Bone marrow (tissue), 2 donors: ENCODE results near the gene GRPEL1.
A peak's percentile ranks its signal among the peaks of the same experiment; 100 is the strongest.
"Not testable (repeated sequence)": the region's sequence is repeated elsewhere in the genome, so short reads cannot be mapped to it uniquely, and the experiment has no call there.

Experiments
- DNase-seq, 2 donors: peaks; one replicate each; lab custom pipeline; 2025; lab: John Stamatoyannopoulos, UW

Gene GRPEL1

DNA sequence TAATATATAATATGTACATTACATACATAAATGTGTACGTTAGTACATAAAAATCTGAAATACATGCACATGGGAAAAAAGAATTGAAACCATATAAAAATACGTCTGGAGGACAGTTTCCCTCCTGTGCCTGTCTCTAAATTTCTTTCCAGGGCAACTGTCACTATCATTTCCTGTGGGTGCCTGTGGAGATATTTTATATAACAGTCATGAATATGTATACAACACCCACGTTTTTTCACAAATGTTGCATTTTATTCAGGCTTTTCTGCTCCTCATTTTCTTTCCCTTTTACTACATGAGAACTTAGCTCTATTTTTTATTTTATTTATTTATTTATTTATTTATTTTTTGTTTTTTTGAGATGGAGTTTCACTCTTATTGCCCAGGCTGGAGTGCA lies 24.2 kb upstream of the GRPEL1 start:
- DNase-seq = no peak

DNA sequence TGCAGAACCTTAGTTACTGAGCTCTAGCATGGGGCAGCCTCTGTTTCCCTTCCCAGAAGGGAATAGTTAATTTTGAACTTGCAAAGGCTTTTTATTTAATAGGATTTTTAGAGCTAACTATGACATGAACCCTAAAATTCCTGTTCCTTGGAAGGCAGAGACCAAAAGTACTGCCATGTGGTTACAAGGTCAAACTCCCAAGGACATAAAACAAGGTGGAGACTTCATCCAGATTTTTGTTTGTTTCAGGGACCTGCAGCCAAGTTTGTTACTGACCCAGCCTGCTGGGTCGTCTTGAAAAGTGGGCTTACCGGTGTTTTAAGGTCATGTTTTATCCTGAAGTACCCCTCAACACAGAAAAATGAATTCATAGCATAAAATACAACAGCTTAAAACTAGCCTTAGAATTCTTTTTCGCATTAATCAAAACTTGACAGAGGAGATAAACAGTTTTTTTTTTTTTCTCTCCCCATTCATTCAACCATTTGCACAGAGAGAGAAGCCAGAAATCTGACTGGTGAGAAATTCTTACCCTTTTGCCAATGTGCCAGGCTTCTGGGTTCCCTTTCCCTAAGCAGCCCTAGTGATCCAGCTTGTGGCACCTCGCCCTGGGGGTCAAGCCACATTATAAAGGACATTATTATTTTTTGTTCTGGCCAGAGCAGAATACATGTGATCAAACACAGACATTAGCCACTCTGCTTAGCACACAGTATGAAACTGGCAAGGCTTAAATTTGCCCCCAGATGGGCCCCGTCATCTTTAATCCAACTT lies 21.5 kb upstream of the GRPEL1 start:
- DNase-seq = no peak

GRCh38 chr4:7087036-7087435 lies 19.2 kb upstream of the GRPEL1 start:
- DNase-seq = no peak

DNA sequence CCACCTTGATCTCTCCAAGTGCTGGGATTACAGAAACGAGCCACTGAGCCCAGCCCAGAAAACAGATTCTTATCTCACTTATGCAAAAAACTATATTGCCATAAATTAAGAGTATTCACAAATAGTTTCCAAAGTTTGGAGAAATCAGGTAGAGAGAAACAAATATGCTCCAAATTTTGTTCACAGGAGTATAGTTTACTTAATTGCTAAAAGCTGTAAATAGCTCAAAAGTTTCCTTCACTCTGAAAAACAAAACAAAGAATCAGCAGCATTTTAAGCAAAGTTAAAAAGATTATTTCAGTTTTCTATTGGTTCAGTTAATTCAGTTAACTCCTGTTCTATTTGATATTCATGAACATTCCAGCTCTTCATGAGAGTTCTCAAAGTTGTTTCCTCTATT lies 18.5 kb upstream of the GRPEL1 start:
- DNase-seq = no peak

DNA sequence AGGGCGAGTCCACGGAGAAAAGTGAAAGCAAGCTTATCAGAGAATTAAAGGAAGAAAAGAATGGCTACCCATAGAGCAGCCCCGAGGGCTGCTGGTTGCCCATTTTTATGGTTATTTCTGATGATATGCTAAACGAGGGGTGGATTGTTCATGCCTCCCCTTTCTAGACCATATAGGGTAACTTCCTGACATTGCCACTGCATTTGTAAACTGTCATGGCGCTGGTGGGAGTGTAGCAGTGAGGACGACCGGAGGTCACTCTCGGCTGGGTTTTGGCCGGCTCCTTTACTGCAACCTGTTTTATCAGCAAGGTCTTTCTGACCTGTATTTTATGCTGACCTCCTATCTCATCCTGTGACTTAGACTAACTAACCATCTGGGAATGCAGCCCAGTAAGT lies 16.7 kb upstream of the GRPEL1 start:
- not testable (repeated sequence) for DNase-seq

DNA sequence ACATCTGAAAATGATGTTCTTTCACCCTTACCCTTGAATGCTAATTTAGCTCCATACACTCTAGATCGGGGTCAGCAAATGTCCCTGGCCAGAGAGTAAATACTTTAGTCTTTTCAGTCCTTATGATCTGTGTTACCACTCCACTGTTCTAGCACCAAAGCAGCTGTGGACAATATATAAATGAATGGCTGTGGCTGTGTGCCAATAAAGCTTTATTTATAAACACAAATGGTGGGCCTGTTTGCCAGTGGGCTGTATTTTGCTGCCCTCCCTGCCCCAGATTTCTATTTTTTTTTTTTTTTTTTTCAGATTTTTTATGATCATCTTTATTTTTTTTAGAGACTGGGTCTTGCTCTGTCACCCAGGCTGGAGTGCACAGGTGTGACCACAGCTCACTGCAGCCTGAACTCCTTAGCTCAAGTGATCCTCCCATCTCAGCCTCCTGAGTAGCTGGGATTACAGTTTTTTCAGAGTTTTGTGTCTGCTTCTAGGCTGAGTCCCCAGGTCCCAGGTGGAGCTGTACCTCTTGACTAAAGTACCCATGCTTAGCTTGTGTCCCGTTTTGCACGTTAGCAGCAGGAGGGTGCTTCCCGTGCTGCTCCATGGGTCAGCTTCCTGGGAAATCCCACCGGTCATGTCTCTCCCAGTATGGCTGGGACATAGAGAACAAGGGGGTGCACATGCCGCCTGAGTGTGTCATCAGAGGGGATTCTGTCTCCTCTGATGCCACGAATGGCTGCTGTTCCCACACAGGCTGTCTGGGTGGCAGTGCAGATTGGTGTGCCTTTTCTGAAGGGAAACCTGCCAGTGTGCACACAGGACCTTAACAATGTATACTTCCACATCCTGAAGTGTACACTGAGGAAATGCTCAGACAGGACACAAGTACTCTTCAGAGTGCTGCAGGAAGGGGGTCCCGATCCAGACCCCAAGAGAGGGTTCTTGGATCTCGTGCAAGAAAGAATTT lies 16.0 kb upstream of the GRPEL1 start:
- DNase-seq = no peak

DNA sequence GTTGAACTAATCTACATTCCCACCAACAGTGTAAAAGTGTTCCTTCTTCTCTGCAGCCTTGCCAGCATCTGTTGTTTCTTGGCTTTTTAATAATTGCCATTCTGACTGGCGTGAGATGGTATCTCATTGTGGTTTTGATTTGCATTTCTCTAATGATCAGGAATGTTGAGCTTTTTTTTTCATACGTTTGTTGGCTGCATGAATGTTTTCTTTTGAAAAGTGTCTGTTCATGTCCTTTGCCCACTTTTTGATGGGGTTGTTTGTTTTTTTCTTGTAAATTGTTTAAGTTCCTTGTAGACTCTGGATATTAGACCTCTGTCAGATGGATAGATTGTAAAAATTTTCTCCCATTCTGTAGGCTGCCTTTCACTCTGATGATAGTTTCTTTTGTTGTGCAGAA lies 12.0 kb upstream of the GRPEL1 start:
- not testable (repeated sequence) for DNase-seq

DNA sequence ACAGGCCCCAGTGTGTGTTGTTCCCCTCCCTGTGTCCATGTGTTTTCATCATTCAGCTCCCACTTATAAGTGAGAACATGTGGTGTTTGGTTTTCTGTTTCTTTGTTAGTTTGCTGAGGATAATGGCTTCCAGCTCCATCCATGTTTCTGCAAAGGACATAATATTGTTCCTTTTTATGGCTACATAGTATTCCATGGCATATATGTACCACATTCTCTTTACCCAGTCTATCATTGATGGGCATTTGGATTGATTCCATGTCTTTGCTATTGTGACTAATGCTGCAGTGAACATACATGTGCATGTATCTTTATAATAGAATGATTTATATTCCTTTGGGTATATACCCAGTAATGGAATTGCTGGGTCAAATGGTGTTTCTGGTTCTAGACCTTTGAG lies 11.6 kb upstream of the GRPEL1 start:
- DNase-seq = not testable (repeated sequence)

GRCh38 chr4:7078025-7078424 lies 10.2 kb upstream of the GRPEL1 start:
- DNase-seq = no peak

DNA sequence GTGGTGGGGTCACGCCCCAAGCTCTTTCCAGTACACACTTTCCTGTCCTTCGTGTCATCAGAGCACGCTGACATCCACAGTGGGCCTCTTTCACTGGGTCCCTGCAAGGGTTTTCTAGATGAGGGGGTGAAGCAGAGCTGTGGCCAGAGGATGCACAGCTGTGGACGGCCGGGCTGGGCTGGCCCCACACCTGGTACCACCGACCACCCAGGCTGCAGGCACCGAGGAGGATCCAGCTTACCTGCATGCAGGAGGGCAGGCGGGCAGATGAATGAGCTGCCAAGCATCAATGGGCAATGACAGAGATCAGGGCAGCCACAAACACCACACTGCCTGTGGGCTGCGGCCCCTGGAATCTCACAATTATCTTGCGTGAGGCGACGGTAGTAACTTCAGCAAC lies 9.5 kb upstream of the GRPEL1 start:
- DNase-seq = no peak

DNA sequence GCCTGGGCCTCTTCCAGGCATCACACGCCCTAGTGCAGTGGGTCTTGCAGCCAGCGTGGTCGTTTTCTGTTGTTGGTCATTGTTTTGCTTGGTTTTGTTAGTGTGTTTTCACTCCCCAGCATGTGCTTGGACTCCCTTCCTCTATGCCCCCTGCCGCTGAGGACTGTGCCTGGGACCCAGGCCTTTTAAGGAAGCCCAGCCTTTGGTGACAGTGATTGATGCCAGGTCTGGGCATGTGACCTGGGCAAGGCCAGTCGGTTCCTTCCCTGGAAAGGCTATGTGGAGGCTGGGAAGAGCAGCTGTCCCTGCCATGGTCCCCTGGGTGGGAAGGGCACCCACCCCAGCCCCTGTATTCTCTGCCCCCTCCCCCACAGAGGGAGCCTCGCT lies 8.8 kb upstream of the GRPEL1 start:
- no peak for DNase-seq

- no peak for DNase-seq
Measured at GRCh38 chr4:7075962-7076695, 8.3 kb upstream of the GRPEL1 start.

DNA sequence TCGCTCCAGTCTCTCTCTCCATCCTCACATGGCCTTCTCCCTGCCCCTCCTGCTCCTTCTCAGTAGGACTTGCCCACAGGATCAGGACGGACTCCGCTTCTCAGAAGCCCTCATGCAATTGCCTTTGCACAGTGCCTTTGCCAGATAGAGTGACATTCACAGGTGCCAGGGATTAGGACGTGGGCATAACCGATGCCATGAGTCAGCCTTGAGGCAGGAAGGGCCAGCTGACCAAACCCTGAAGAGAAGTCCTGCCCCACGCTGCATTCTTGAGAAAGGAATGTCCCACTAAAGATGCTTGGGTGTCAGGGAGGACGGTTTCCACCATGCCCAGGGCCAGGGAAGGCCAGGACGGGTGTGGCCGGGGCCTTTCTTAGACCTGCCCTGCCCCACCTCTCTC lies 6.6 kb upstream of the GRPEL1 start:
- DNase-seq = no peak

DNA sequence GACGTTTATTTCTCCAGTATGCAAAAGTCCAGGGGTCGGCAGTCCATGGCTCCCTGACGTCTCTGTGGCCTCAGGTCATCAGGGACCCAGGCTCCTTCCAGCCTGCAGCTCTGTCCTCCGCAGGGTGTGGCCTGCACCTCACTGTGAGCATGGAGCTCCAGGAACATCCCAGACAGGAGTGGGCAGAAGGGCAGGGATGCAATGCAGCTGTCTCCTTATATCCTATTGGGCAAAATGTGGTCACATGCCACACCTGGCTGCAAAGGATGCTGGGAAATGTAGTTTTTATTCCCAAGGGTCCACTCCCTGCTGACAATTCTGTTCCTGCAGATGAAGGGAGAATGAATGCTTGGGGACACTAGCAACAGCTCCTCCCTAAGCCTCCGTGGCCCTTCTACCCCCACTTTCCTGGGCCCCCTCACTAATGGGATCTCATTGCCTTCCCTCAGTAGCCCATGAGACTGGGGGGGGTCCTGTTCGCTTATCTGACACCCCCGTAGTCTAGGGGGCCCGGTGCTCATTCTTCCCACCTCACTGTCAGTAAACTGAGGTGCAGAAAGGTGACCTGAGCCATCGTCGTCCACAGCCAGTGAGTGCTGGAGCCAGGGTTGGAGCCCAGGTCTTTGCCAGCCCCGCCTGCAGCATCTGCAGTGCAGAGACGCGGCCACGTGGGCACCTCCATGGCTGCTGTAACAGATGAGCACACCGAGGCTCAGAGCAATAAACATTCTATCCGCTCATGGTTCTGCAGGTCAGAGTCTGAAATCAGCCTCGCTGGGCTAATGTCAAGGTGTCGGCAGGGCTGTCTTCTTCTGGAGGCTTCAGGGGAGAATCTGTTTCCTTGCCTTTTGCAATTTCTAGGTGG lies 5.9 kb upstream of the GRPEL1 start:
- DNase-seq = no peak

DNA sequence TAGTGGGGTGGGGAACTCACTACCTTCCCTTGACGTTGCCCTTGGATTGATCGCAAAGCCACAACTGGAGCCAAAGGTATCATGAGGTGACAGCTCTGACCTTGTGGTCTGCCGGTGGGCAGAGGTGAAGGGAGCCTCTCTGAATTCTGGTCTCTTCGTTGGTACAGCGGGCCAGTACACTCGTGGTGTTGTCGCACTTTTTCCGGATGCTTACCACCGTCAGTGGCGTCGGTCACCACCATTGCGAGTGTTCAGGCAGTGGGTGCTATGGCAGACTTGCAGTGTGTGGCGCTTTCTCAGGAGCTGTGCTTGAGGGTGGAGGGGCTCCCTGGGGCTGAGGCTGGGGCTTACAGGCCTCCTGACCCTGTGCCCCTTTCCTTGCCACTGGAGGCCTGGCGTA lies 5.2 kb upstream of the GRPEL1 start:
- no peak for DNase-seq

GRCh38 chr4:7070729-7071511 lies 3.1 kb upstream of the GRPEL1 start:
- DNase-seq = peak; percentile 51 to 72

DNA sequence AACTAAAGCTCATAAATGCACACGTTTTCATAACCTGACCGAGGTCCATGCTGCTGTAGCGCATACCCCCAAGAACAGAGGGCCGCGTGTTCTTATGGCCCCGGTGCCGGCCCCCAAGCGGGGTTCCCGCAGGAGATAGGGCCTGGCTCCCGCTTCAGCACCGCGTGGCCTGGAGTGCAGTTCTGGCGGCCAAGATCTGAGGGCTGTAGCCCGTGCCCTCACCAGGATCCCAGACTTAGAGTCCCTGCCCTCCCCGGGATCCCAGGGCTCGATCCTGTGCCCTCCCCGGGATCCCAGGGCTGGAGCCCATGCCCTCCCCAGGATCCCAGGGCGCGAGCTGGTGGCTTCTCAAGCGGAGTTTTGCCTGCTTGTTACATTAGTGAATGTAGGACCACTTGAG lies 1.0 kb upstream of the GRPEL1 start:
- no peak for DNase-seq

GRCh38 chr4:7068279-7068842 lies 497 bp upstream of the GRPEL1 start:
- DNase-seq = peak in 1 of 2 donors; percentile 96

GRCh38 chr4:7067126-7067451 lies 775 bp downstream of the GRPEL1 start:
- no peak for DNase-seq

GRCh38 chr4:7066493-7066892 lies 1.4 kb downstream of the GRPEL1 start:
- no peak for DNase-seq

DNA sequence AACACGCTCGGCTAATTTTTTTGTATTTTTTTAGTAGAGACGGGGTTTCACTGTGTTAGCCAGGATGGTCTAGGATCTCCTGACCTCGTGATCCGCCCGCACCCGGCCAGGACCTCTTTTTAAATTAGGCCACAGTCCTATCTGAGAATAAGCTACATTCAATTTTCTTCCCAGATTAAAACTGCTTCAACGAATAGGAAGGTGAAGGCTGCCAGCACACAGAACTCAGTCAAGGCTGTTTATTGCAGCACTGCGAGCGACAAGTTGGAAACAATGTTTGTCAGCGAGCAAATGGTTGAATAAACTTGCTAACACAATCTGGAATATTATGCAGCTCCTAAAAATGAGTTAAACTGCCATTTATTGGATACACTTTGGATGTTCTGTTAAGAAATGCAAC lies 1.9 kb downstream of the GRPEL1 start:
- DNase-seq = no peak
